Stimulated activated naive CD4-positive, alpha-beta T cell treated with Interleukin-2 at 50 U/mL for 16 hours (primary cell): Measurements from ENCODE around the gene RASSF3.
A peak's percentile ranks its signal among the peaks of the same experiment; 100 is the strongest.

ENCODE experiments used
- DNase-seq: peaks from one replicate; lab custom pipeline; 2025; lab: John Stamatoyannopoulos, UW

RASSF3 gene

DNA sequence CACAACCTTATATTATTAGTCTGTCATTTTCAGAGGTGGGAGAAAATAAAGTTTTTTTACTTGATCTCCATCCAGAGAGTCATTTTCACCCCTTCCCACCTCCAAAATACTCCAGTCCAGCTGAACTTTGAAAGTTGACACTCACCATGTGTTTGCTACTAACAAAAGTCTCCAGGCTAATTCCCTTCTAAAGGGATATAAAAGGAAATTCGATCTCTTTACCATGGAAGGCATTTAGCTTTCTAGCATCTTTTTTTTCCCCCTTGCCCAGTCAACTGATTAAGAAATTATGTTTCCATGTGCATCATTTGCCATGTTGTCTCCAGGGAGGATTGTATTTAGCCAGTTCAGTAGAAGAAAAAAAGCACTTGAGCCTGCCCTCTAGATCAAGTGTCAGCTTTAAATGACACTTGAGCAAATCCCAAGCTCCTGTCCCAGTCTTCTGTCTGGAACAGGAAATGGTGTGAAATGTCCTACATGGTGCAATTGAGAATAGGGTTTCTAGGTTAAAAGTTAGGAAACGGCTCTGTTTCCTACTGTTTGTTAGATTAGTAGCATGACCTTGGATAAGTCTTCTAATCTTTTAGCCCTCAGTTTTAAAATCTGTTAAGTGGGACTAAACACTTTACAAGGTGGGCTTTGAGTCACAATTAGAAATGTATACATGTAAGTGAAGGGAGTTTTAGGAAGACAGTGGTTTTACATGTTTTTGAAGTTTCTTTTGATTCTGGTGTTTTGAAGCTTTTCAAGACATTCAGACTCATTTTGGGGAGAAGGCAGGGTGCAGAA is 81.7 kb downstream of the RASSF3 start:
- no peak for DNase-seq

- no peak for DNase-seq
Observed at GRCh38 chr12:64694130-64695040, 84.1 kb downstream of the RASSF3 start.

GRCh38 chr12:64695550-64695949 is 85.3 kb downstream of the RASSF3 start:
- no peak for DNase-seq

DNA sequence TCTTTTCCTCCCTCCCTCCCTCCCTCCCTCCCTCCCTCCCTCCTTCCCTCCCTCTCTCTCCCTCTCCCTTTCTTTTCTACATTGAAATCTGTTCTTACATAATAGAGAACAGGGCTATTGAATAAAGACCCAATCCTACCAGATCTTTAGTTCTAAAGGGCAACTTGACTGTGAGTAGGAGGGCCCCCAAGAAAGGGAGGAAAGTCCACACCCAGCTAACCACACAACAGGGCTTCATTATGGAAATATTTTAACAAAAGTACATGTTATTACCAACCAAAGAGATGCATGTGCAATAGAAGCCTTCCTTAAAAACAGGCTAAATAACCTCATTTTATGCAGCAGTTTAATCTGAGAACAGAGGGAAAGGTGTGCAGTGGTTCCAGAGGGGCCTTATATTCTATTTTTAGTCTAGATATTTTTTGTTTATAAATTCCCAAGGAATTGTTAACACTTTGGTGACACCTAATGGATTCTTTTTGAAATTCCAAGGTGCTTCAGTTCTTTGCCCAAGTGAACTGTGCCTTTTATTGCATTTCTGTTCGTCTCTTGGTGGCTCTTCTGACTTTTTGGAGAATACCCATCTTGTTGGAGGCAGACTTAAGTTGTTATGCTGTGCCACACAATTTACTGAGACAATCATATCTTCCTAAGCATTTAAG is 85.9 kb downstream of the RASSF3 start:
- DNase-seq = no peak

DNA sequence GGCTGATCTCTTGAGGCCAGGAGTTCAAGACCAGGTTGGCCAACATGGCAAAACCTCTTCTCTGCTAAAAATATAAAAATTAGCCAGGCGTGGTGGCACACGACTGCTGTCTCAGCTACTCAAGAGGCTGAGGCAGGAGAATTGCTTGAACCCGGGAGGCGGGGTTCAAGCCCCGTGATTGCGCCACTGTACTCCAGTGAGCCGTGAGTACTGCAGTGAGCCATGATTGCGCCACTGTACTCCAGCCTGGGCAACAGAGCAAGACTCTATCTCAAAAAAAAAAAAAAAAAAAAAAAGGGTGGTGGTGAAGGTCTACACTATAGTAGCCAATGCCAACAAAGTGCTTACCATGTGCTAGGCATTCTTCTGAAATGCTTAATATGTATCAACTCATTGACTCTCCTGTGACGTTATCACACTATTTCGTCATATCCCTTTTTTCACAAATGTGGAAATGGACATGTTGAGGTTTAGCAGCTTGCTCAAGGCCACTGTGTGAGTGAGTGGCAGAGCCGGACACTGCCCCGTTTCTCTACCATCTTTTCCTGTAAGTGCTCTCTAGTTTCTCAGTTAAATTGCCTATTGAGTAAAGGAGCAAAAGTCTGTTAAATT is 89.3 kb downstream of the RASSF3 start:
- DNase-seq = no peak

DNA sequence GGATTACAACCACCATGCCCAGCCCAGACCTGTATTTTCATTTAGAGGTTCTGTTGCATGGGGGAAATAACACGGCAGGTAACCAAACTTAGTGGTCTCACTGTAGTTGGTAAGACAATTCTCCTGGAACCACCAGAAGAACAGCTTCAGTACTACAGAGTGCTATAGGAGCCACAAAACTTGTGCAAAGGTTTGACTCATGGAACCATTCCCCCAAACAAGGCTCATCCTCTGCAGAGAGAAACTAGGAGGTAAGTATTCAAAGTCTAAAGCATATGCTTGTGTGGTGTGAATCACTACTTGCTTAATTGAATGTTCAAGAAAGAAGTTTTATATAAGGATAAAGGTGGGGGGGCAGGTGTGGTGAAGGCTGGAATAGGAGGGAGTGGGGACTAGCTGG is 90.2 kb downstream of the RASSF3 start:
- DNase-seq = no peak

GRCh38 chr12:64701283-64701682 is 91.0 kb downstream of the RASSF3 start:
- DNase-seq = no peak

DNA sequence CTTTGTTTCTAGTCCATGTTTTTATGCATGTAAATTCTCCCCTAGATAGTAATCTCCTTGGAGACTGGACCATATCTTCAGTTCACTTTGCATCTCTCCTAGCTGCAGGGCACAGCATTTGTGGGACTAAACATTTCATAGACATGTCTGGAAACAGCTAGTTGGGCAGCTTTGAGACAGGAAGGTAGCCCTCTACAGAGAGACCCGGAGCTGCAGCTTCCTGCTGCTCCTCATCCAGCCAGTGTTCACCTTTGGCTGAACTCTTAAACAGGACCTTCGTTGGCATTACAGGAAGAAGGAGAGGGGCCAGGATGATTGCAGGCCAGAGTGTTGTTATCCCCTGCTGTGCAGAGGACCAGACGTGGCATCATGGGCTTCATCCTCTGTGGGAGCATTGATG is 96.0 kb downstream of the RASSF3 start:
- no peak for DNase-seq

- no peak for DNase-seq
Observed at GRCh38 chr12:64706857-64707256, 96.6 kb downstream of the RASSF3 start.

DNA sequence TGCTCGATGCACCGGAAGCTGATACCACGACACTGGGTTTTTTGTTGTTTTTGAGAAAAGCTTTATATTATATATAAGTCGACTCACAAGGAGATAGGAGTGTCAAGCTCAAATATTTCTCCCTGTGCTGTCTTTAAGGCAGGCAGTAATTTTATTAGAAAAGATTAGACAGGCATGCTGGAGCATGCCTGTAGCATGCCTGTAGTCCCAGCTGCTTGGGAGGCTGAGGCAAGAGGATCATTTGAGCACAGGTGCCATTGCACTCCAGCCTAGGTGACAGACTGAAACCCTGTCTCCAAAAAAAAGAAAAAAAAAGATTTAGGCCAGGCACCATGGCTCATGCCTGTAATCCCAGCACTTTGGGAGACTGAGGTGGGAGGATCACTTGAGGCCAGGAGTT is 97.1 kb downstream of the RASSF3 start:
- no peak for DNase-seq

GRCh38 chr12:64707926-64708325 is 97.6 kb downstream of the RASSF3 start:
- no peak for DNase-seq

DNA sequence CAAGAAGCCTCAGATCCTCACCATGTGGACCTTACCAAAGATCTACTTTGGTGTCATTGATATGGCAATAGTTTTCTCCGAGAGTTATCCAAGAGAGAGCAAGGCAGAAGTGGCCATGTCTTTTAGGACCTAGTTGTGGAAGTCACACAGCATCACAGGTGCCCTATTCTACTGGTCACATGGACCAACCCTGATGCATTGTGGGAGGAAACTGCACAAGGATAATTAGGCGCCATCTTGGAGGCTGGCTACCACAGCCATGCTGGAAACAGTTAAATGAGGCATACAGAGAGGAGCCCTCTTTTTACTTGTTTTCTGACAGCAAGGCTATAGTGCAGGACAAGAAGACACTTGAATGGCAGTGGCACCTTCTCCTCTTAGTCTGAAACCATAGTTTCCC is 99.1 kb downstream of the RASSF3 start:
- DNase-seq = no peak

DNA sequence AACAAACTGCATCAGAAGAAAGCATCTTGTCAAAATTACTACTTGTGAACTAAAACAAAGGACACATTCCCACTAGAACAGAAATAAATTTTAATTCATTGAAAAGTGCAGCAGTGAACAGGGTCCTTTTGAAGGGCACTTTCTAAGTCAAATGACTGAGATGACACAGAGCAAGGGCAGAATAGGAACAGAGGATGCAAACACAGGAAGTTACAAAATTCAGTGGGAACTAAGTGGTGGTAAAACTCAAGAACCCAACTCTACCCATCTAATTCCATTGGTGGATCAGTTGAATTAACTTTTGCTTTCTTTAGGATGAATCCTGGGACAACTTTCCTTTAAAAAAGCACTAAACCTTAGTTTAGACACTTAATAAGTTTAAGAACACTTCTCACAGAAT is 103.1 kb downstream of the RASSF3 start:
- no peak for DNase-seq

GRCh38 chr12:64714551-64714968 is 104.3 kb downstream of the RASSF3 start:
- peak; percentile 15 for DNase-seq

GRCh38 chr12:64716371-64716770 is 106.1 kb downstream of the RASSF3 start:
- no peak for DNase-seq

GRCh38 chr12:64716839-64717455 is 106.7 kb downstream of the RASSF3 start:
- no peak for DNase-seq

- no peak for DNase-seq
Observed at GRCh38 chr12:64718649-64719048, 108.4 kb downstream of the RASSF3 start.

DNA sequence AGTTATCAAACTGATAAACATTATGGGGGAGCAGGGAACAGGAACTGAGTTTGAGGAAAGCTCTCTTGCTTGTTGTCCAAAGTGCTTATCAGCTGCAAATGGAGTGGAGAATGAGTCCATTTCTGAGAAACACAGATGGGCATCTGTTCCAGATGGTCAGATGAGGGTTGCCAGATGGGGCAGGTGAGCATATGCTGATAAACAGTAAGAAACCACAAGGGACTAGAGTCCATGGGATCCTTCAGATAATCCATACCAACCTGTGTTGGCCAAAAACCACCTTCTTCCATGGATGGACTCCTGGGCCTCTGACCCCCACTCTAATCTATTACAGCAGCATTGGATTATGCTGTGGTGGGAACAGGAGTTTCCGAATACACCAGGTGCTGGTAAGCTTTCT is 110.6 kb downstream of the RASSF3 start:
- DNase-seq = no peak

- DNase-seq = no peak
Observed at GRCh38 chr12:64722835-64723234, 112.5 kb downstream of the RASSF3 start.

DNA sequence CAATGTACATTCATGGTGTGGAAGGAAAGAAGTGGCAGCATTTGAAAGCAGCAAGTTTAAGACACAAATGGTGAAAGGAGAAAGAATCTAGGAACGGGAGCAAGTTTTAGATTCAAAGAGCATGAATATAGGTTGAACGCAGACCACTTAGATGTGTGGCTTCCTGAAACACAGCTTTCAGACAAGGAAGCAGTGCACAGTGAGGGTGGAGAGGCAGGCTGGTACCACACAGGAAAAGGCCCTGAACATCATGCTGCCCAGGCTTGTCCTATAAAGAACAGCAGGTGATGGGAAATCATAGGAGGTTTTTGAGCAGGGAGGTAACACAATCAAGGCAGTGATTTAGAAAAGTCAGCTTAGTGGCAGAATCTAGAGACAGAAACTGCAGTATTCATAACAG is 113.3 kb downstream of the RASSF3 start:
- DNase-seq = no peak

DNA sequence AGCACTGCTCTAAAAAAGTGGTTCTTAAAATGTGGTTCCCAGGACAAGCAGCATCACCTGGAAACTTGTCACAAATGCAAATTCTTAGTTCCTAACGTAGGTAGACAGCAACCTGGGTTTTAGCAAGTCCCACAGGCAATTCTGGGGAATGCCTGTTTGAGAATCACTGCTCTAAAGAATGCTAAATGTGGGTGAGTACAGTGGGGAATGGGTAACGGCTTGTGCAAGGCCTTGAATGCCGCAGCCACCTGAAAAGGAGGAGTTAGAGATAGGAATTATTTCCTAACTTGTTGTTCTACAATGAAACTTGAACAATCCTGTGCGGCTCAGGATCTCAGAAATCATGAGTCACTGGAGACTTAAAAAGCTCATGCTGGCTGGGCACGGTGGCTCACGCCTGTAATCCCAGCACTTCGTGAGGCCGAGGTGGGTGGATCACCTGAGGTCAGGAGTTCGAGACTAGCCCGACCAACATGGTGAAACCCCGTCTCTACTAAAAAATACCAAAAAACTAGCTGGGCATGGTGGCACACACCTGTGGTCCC is 114.0 kb downstream of the RASSF3 start:
- no peak for DNase-seq
